Peyer's patch (tissue), 4 donors: ENCODE measurements around the gene COG5.

Experiments used
- CTCF ChIP-seq, 6 experiments: fragments of 450-650 bp in 4 of 6; fragments of 200-600 bp in 2 of 6; sonication (generic) in 1 of 6; IDR thresholded peaks; one replicate each; pipeline ENCODE4 v1.5.1; 2017 to 2019; ENCODE audit warnings: antibody characterized with exemption in 6 of 6, mild to moderate bottlenecking in 3 of 6, moderate library complexity in 1 of 6
- POLR2A ChIP-seq, 2 donors: fragments of 450-650 bp; IDR thresholded peaks; one replicate each; pipeline ENCODE4 v1.5.1; 2017; ENCODE audit warnings: antibody characterized with exemption in 2 of 2, mild to moderate bottlenecking in 2 of 2, moderate library complexity in 2 of 2

DNA sequence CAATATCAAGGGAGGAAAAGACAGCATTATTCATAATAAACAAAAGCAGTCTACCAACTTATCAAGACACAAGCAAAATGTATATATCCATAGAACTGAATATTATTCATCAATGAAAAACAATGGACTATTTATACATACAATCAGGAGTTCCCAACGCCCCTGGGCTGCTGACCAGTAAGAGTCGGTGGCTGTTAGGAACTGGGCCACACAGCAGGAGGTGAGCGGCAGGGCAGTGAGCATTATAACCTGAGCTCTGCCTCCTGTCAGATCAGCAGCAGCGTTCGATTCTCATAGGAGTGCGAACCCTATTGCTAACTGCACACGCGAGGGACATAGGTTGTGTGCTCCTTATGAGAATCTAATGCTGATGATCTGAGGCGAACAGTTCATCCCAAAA, 165.6 kb downstream of the COG5 start:
- TF ChIP-seq CTCF (IDR thresholded peaks at IDR 0.05) (no peak), POLR2A (IDR thresholded peaks at IDR 0.05) (no peak)
